ENCODE results near the gene OR10H1. TPM values are rescaled to one million over a fixed set of nuclear protein-coding genes. Genes with fewer than 3 reads are reported as not detected.
"Not testable (repeated sequence)": the region's sequence is repeated elsewhere in the genome, so short reads cannot be mapped to it uniquely, and the experiment has no call there.

The OR10H1 gene
- total RNA-seq, 1 donor from 2014 or later = not detected

DNA sequence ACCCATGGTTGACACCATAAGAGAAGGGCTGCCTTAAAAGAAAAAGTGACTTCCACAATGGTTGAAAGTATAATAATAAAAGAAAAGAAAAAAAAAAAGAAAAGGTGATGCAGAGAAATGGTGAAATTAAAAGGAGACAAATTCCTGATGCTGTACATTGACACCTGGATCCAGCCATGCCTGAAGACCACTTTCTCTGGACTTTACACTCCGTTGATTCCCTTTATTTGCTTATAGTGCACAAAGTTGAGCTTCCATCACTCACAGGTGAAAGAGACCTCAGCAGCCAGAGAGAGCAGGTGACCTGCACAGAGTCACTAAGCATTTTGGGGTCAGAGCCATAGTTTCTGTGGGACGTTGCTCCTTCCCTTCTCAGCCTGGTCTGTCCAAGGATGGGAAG is 40.2 kb downstream of the OR10H1 start:
- no peak for DNase-seq (ENCODE audit: low spot score)

DNA sequence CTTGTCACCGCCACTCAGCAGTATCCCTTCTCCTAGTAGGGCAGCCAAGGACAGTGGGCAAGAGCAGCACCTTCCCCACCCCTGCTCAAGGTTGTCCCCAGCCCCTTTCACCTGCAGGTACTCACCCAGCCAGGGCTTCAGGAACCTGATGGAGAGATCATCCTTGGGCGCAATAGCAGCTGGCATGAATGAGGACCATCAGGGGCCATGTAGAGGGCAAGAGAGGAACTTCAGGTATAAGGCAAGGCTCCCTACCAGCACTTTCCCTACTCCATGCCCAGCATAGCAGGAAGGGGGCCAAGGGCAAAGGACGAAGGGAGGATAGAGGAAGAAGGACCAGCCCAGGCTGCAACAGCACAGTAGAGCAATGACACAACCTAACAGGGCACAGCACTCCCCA is 41.3 kb downstream of the OR10H1 start:
- DNase-seq (ENCODE audit: low spot score) = not testable (repeated sequence)

DNA sequence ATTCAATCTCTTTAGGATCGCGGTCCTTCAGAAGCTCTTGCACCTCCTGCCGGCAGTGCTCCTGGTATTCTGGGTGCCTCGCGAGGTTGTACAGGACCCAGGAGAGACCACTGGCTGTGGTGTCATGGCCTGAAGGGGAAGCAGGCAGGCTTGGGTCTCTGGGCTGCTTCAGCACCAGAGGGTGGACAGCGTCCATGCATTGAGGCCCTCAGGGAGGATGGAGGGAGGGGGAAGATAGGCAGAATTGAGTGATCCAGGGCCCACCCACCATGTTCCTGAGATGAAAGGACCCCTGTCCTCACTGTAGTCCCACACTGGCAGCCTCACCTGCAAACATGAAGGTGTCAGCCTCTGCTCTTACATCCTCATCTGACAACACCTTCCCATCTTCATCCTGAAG is 45.9 kb downstream of the OR10H1 start:
- no peak for DNase-seq (ENCODE audit: low spot score)

DNA sequence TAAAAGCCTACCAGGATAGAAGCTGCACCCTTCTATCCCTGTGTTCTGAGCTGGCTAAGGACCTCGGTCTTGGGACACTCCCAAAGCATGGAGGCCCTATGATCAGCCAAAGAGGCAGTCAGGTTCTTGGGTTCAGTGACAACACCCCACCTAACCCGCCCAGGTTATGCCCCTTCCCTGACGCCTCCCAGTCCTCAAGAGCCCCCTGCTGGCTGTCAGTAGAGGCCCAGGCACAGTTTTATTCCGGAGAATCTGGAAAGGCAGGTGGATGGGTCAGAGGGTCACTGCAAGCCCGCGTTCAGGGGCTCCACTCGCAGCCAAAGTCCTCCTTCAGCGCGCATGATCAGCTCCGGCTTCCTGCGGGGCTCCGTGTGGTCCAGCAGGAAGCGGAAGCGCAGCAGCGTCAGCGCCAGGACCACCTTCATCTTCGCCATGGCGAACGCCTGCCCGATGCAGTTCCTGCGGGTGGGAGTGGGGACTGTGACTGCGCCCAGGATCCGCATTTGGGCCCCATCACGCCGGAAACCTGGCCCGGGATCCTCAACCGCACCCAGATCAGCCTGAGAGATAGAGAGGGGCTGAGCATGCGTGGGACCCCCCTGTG is 55.4 kb downstream of the OR10H1 start:
- no peak for DNase-seq (ENCODE audit: low spot score)

DNA sequence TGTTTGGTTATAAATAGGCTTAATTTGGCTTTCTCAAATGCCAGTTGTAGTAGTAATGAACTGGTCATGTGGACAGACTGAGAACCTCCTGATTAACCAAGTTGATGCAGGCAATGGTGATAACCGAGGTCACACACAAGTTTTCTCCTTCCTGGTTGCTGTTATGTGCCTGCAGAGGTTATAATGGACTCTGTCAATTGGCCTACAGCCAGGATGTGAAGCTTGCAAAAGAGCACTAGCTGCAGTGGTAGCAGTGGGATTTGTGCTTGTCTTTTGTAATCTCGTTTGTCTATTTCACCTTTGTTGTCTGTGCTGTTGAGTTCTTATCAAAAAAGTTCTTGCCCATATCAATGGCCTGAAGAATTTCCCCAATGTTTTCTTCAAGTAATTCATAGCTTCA is 57.1 kb downstream of the OR10H1 start:
- no peak for DNase-seq (ENCODE audit: low spot score)

Other genes starting within 250 kb of the OR10H1 start
- 2.0 TPM for gene CYP4F8, start 200.4 kb downstream of the OR10H1 start, total RNA-seq
- 92.8 TPM for gene CYP4F3, start 174.8 kb downstream of the OR10H1 start, total RNA-seq
- 82.9 TPM for gene CYP4F12, start 142.6 kb downstream of the OR10H1 start, total RNA-seq
- gene OR10H2, start 87.6 kb downstream of the OR10H1 start, total RNA-seq = not detected
- not detected for gene OR10H3, start 77.7 kb downstream of the OR10H1 start, total RNA-seq
- gene OR10H5, start 28.0 kb downstream of the OR10H1 start, total RNA-seq = not detected
- gene CYP4F2, start 82.4 kb upstream of the OR10H1 start, total RNA-seq = 66.6 TPM
- gene CYP4F11, start 118.9 kb upstream of the OR10H1 start, total RNA-seq = 87.2 TPM
- not detected for gene OR10H4, start 133.3 kb upstream of the OR10H1 start, total RNA-seq